Measurements from ENCODE around the gene SAFB. TPM values are rescaled to one million over a fixed set of nuclear protein-coding genes. Genes with fewer than 3 reads are reported as not detected.

Gene SAFB
- polyA plus RNA-seq, 1 donor from 2014 or later = 110 TPM

- Mint-ChIP-seq H3K4me1 (no peaks in the 10 kb centered on the region), H3K27me3 (no peaks in the 10 kb centered on the region), H3K27ac (no peak overlapping the region), H3K36me3 (no peaks in the 10 kb centered on the region), H3K9me3 (no peaks in the 10 kb centered on the region), H3K4me3 (no peak overlapping the region)
Observed at GRCh38 chr19:5711713-5712161, 88.9 kb downstream of the SAFB start.

DNA sequence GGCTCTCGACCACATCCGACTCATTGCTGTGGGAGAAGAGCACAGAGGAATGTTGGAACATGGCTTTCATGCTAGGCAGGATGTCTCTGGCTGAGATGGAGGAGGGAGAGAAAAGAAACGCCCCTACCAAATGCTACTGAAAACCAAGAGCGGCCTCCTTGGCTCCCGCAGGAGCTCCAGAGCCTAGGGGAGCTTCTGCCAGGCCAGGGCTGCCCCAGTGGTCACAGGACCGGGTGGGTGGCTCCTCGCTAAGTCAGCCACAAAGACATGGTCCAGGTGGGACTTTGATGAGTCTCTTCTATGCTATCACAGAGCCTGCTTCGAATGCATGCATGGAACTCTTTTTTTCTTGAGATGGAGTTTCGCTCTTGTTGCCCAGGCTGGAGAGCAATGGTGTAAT lies 90.3 kb downstream of the SAFB start:
- peaks cover 0 to 7% (median 0%) of the 10 kb centered on the region in 3 donors for H3K4me1 Mint-ChIP-seq
- no peaks in the 10 kb centered on the region for H3K36me3 Mint-ChIP-seq
- H3K4me3 Mint-ChIP-seq = no peak overlapping the region
- no peaks in the 10 kb centered on the region for H3K27me3 Mint-ChIP-seq
- H3K27ac Mint-ChIP-seq = no peak overlapping the region
- no peaks in the 10 kb centered on the region for H3K9me3 Mint-ChIP-seq

- Mint-ChIP-seq H3K27me3 (no peaks in the 10 kb centered on the region), H3K4me1 (peaks cover 9 to 17% (median 11%) of the 10 kb centered on the region in 3 donors), H3K36me3 (no peaks in the 10 kb centered on the region), H3K9me3 (no peaks in the 10 kb centered on the region), H3K27ac (no peak overlapping the region), H3K4me3 (no peak overlapping the region)
Observed at GRCh38 chr19:5714816-5715215, 91.9 kb downstream of the SAFB start.

DNA sequence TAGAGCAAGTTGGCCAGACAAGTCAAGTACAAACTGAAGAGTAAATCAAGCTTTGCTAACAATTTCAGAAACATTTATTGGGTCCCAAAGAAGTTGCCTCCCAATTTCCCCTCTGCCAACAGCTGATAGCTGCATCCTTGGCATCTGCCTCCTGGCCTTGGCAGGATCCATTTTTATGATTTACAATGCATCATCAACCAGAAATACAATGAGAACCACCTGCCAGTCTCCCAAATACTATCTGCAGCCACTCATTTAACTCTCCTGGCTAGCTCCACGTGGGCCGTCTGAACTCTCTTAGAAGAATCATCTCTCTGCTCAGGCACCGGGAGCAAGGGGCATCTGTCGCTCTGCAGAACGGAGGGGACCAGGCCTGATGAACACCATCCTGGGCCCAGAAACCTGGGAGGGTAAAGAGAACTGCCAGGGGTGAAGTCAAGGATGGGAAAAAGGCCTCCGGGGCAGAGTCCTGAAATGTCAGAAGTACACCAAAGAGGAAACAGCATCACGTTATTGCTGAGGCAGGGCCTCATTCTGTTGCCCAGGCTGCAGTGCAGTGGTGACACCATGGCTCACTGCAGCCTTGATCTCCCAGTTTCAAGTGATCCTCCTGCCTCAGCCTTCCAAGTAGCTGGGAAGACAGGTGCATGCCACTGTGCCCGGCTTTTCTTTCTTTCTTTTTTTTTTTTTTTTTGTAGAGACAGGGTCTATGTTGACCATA lies 94.5 kb downstream of the SAFB start:
- Mint-ChIP-seq H3K36me3 (no peaks in the 10 kb centered on the region), H3K4me1 (peaks cover 13 to 17% (median 17%) of the 10 kb centered on the region in 3 donors), H3K27ac (peak overlapping the region in 2 of 3 donors; percentile 73 to 80), H3K4me3 (peak overlapping the region in 2 of 4 donors; percentile 75 to 79), H3K27me3 (no peaks in the 10 kb centered on the region), H3K9me3 (no peaks in the 10 kb centered on the region)

Other genes starting within 250 kb of the SAFB start
- gene ZNRF4, start 167.7 kb upstream of the SAFB start, polyA plus RNA-seq = not detected
- gene TINCR, start 55.1 kb upstream of the SAFB start, polyA plus RNA-seq = not detected
- gene SAFB2, start 307 bp upstream of the SAFB start, polyA plus RNA-seq = 70.8 TPM
- 107 TPM for gene MICOS13, start 57.4 kb downstream of the SAFB start, polyA plus RNA-seq
- gene HSD11B1L, start 57.9 kb downstream of the SAFB start, polyA plus RNA-seq = 2.1 TPM
- gene RPL36, start 67.2 kb downstream of the SAFB start, polyA plus RNA-seq = 2,640 TPM
- gene LONP1, start 97.1 kb downstream of the SAFB start, polyA plus RNA-seq = 38.5 TPM
- not detected for gene CATSPERD, start 97.6 kb downstream of the SAFB start, polyA plus RNA-seq
- not detected for gene PRR22, start 161.7 kb downstream of the SAFB start, polyA plus RNA-seq
- 35.2 TPM for gene DUS3L, start 168.1 kb downstream of the SAFB start, polyA plus RNA-seq
- not detected for gene NRTN, start 182.0 kb downstream of the SAFB start, polyA plus RNA-seq
- 0.55 TPM for gene FUT6, start 216.6 kb downstream of the SAFB start, polyA plus RNA-seq
- gene FUT3, start 228.4 kb downstream of the SAFB start, polyA plus RNA-seq = not detected
- not detected for gene FUT5, start 247.5 kb downstream of the SAFB start, polyA plus RNA-seq

Measured in IgD-negative memory B cell (primary cell).